VCaP (cell line): ENCODE measurements around the gene RAVER1.

ENCODE experiments used
- H3K27ac ChIP-seq: fragments of 450-650 bp; 2 replicates; pipeline ENCODE4 v1.5.1; 2017
- TF ChIP-seq, protein P1 (sequence below): fragments of 450-650 bp; conservative IDR thresholded peaks from 2 replicates; pipeline ENCODE4 v1.5.1; 2017; ENCODE audit warnings: mild to moderate bottlenecking, moderate library complexity

RAVER1 gene

DNA sequence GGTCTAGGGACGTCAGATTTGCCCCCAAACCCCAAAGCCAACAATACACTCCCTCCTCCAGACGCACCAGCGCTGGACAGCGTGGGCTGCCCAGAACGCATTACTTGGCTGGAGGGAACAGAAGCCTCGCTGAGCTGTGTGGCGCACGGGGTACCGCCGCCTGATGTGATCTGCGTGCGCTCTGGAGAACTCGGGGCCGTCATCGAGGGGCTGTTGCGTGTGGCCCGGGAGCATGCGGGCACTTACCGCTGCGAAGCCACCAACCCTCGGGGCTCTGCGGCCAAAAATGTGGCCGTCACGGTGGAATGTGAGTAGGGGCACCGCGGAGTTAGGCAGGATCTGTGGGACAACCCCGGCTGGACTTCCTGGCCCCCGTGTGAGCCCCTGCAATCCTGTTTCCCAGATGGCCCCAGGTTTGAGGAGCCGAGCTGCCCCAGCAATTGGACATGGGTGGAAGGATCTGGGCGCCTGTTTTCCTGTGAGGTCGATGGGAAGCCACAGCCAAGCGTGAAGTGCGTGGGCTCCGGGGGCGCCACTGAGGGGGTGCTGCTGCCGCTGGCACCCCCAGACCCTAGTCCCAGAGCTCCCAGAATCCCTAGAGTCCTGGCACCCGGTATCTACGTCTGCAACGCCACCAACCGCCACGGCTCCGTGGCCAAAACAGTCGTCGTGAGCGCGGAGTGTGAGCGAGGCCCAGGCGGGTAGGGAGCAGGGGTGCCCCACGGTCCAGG lies 39.5 kb downstream of the RAVER1 start:
- H3K27ac ChIP-seq = no peak overlapping the region
- TF ChIP-seq, protein P1, sequence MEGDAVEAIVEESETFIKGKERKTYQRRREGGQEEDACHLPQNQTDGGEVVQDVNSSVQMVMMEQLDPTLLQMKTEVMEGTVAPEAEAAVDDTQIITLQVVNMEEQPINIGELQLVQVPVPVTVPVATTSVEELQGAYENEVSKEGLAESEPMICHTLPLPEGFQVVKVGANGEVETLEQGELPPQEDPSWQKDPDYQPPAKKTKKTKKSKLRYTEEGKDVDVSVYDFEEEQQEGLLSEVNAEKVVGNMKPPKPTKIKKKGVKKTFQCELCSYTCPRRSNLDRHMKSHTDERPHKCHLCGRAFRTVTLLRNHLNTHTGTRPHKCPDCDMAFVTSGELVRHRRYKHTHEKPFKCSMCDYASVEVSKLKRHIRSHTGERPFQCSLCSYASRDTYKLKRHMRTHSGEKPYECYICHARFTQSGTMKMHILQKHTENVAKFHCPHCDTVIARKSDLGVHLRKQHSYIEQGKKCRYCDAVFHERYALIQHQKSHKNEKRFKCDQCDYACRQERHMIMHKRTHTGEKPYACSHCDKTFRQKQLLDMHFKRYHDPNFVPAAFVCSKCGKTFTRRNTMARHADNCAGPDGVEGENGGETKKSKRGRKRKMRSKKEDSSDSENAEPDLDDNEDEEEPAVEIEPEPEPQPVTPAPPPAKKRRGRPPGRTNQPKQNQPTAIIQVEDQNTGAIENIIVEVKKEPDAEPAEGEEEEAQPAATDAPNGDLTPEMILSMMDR = no peak

DNA sequence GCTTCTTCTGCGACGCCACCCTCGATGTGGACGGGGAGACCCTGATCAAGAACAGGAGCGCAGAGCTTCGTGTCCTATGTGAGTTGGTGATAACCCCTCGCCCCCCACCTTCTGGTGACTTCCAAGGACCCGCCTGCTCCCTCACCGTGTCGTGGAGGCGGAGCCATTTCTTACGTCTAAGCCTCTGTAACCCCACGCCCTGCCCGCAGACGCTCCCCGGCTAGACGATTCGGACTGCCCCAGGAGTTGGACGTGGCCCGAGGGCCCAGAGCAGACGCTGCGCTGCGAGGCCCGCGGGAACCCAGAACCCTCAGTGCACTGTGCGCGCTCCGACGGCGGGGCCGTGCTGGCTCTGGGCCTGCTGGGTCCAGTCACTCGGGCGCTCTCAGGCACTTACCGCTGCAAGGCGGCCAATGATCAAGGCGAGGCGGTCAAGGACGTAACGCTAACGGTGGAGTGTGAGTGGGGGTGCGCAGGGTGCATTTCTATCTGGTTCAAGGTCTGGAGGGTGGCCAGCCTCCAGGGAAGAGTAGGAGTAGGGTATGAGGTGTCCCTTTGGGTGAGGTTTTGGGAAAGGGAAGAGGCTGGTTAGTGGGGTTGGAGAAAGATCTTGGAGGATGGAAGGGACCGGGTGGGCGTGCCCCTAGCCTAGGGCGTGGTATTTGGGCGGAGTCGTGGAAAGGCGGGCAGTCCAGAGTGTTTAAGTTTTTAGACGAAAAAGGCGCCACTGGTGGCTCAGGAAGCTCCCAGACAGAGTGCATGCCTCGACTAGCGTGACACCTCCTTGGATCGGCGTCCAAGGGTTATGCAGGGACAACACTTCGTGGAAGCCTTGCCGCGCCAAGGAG lies 40.3 kb downstream of the RAVER1 start:
- no peak overlapping the region for H3K27ac ChIP-seq
- TF ChIP-seq, protein P1 = no peak

DNA sequence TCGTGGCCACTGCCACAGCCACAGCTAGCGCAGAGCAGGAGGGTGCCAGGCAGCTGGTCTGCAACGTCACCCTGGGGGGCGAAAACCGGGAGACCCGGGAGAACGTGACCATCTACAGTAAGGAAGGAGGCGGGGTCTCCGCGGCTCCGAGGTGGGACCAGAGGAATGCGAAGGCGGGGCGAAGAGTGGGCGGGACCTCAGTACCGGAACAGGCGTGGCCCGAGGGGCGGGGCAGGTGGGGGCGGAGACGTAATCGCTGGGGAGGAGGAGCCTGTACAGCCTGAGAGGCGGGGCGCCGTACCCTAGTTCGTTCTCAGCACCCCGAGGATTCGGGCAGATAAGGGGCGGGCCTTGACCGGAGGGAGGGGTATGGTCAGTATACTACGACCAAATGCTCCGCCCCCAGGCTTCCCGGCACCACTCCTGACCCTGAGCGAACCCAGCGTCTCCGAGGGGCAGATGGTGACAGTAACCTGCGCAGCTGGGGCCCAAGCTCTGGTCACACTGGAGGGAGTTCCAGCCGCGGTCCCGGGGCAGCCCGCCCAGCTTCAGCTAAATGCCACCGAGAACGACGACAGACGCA lies 41.0 kb downstream of the RAVER1 start:
- TF ChIP-seq, protein P1 = no peak
- no peak overlapping the region for H3K27ac ChIP-seq

DNA sequence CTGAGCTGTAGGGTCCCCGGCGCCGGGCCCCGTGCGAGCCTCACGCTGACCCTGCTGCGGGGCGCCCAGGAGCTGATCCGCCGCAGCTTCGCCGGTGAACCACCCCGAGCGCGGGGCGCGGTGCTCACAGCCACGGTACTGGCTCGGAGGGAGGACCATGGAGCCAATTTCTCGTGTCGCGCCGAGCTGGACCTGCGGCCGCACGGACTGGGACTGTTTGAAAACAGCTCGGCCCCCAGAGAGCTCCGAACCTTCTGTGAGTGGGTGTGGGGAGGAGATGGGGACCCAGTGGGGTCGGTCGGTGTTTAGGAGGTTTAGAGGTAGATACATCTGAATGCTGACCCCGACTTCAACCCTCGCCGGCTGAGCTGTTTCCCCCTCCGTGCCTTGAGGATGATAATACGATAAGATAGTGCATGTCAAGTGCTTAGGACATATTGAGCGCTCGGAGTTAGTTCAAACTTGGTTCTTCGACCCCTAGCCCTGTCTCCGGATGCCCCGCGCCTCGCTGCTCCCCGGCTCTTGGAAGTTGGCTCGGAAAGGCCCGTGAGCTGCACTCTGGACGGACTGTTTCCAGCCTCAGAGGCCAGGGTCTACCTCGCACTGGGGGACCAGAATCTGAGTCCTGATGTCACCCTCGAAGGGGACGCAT lies 41.6 kb downstream of the RAVER1 start:
- H3K27ac ChIP-seq = no peak overlapping the region
- TF ChIP-seq, protein P1 = no peak

DNA sequence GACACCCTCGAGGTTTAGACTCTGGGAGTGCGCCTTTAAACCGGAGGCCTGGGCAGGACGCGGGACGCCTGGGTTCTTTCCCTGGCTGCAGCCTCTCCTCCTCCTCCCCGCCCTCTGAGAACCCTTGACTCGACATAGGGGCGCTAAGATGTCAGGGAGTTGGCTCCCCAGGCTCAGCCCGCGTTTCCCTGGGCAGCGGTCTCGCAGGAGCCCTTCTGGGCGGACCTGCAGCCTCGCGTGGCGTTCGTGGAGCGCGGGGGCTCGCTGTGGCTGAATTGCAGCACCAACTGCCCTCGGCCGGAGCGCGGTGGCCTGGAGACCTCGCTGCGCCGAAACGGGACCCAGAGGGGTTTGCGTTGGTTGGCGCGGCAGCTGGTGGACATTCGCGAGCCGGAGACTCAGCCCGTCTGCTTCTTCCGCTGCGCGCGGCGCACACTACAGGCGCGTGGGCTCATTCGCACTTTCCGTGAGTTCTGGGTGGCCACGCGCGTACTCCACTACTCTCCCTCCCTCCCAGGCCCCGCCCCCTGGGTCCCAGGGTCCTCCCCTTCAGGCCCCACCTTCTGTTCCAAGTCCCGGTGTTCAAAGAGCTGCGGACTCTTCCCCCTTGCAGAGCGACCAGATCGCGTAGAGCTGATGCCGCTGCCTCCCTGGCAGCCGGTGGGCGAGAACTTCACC lies 42.3 kb downstream of the RAVER1 start:
- no peak overlapping the region for H3K27ac ChIP-seq
- TF ChIP-seq, protein P1 = no peak

DNA sequence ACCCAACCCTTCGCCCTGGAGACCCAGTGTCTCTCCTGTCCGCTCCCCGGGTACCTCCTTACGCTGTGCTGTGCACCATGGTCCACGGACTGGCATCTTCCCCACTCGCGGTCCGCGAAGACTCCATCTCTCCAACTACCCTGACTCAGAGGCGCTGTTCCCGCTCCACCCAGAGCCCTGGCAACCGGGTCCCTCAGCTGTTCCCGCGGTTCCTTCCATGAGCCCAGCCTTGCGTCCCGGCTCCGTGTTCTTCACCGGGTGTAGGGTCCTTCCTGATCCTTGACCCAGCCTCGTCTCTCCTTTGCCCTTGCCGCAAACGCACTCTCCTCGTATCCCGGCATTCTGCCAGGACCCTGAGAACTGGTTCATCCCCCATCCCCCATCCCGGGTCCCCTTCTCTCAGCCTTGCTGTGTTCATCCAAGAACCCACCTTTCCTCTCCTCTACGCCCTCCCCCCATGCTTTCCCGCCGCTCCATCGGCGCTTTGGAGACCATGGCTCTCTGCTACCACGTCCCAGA lies 42.9 kb downstream of the RAVER1 start:
- H3K27ac ChIP-seq = no peak overlapping the region

More for the DNA sequence above, 42.9 kb downstream of the RAVER1 start:
- TF ChIP-seq, protein P1 = no peak
